Endodermal cell (in vitro differentiated cells): ENCODE data around the gene DDX4. TPM values are rescaled to one million over a fixed set of nuclear protein-coding genes. Genes with fewer than 3 reads are reported as not detected.

ENCODE experiments used
- DNase-seq: peaks from one replicate; pipeline ENCODE4 v3.0.0-alpha.2; 2017
- H3K27ac ChIP-seq: 2 replicates; pipeline ENCODE4 v1.5.1; 2013; ENCODE audit warnings: mild to moderate bottlenecking, low read depth, low read length, moderate library complexity
- H3K27me3 ChIP-seq: 2 replicates; pipeline ENCODE4 v1.6.1; 2013; ENCODE audit warnings: mild to moderate bottlenecking, low read length, moderate library complexity; ENCODE audit not compliant: insufficient read depth, control insufficient read depth, poor library complexity, severe bottlenecking
- H3K36me3 ChIP-seq: 2 replicates; pipeline ENCODE4 v1.7.0; 2013; ENCODE audit warnings: mild to moderate bottlenecking, low read length, moderate library complexity; ENCODE audit not compliant: control insufficient read depth, insufficient read depth
- H3K4me1 ChIP-seq: one replicate; pipeline ENCODE4 v1.7.0; 2013; ENCODE audit warnings: low read length; ENCODE audit not compliant: control insufficient read depth, insufficient read depth
- H3K4me3 ChIP-seq: 2 replicates; pipeline ENCODE4 v1.5.1; 2013; ENCODE audit warnings: mild to moderate bottlenecking, low read length, moderate library complexity
- H3K9ac ChIP-seq: 2 replicates; pipeline ENCODE4 v1.6.1; 2013; ENCODE audit warnings: mild to moderate bottlenecking, low read length, moderate library complexity; ENCODE audit not compliant: poor library complexity, severe bottlenecking; ENCODE audit errors: extremely low read depth
- H3K9me3 ChIP-seq: 2 replicates; pipeline ENCODE4 v1.6.1; 2013; ENCODE audit warnings: mild to moderate bottlenecking, low read length, moderate library complexity; ENCODE audit not compliant: control insufficient read depth
- H3K27ac Mint-ChIP-seq: 2 replicates; pipeline ENCODE4 v1.8.0; 2020; ENCODE audit warnings: mixed read lengths
- H3K27me3 Mint-ChIP-seq: 2 replicates; pipeline ENCODE4 v1.8.0; 2021; ENCODE audit warnings: mild to moderate bottlenecking, mixed read lengths; ENCODE audit not compliant: insufficient read depth
- H3K36me3 Mint-ChIP-seq: 2 replicates; pipeline ENCODE4 v1.8.0; 2020; ENCODE audit warnings: low read depth, mixed read lengths
- H3K4me1 Mint-ChIP-seq: 2 replicates; pipeline ENCODE4 v1.8.0; 2020; ENCODE audit warnings: mixed read lengths
- H3K4me3 Mint-ChIP-seq: 2 replicates; pipeline ENCODE4 v1.8.0; 2020; ENCODE audit warnings: mild to moderate bottlenecking, moderate library complexity, mixed read lengths
- H3K9me3 Mint-ChIP-seq: 2 replicates; pipeline ENCODE4 v1.8.0; 2020; ENCODE audit warnings: mild to moderate bottlenecking, mixed read lengths
- WGBS, 2 experiments: methylation state at CpG; one replicate each; pipeline versions ENCODE4 v1.1.5 to v1.1.7; 2013; ENCODE audit warnings: missing lambda C conversion rate in 2 of 2, mixed read lengths in 1 of 2; ENCODE audit not compliant: insufficient coverage in 1 of 2, insufficient read length in 1 of 2; 5-methylcytosine and 5-hydroxymethylcytosine counted together
- total RNA-seq, 2 donors: library from RNA; stranded (reverse); fragmentation: NEBNext Ultra II Directional in 1 of 2; extraction: Animal tissue kit (Norgen Biotek cat#: 25700) in 1 of 2; gene quantifications; 2 replicates in 1 of 2; 3 replicates in 1 of 2; pipeline ENCODE4 v1.2.1, GENCODE V29; 2021
- TF ChIP-seq, protein P1 (sequence below): fragments of 200-600 bp; sonication (generic); conservative IDR thresholded peaks from 2 replicates; pipeline ENCODE4 v1.5.0; 2021; ENCODE audit warnings: antibody characterized with exemption, mild to moderate bottlenecking

The DDX4 gene
- total RNA-seq, 2 donors from 2014 or later = not detected

- peaks cover 5% of the 10 kb centered on the region for H3K9me3 Mint-ChIP-seq
- 94 to 100% methylated on average over 1 of the region's 1 CpG for WGBS, 2 experiments
- H3K4me3 Mint-ChIP-seq = no peak overlapping the region
- no peak for DNase-seq
- Histone ChIP-seq H3K9me3 (no peaks in the 10 kb centered on the region), H3K9ac (no peak overlapping the region), H3K4me1 (no peaks in the 10 kb centered on the region), H3K27ac (no peak overlapping the region), H3K27me3 (no peaks in the 10 kb centered on the region), H3K4me3 (no peak overlapping the region), H3K36me3 (no peaks in the 10 kb centered on the region)
- no peaks in the 10 kb centered on the region for H3K4me1 Mint-ChIP-seq
- TF ChIP-seq, protein P1, sequence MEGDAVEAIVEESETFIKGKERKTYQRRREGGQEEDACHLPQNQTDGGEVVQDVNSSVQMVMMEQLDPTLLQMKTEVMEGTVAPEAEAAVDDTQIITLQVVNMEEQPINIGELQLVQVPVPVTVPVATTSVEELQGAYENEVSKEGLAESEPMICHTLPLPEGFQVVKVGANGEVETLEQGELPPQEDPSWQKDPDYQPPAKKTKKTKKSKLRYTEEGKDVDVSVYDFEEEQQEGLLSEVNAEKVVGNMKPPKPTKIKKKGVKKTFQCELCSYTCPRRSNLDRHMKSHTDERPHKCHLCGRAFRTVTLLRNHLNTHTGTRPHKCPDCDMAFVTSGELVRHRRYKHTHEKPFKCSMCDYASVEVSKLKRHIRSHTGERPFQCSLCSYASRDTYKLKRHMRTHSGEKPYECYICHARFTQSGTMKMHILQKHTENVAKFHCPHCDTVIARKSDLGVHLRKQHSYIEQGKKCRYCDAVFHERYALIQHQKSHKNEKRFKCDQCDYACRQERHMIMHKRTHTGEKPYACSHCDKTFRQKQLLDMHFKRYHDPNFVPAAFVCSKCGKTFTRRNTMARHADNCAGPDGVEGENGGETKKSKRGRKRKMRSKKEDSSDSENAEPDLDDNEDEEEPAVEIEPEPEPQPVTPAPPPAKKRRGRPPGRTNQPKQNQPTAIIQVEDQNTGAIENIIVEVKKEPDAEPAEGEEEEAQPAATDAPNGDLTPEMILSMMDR = no peak
- no peak overlapping the region for H3K27ac Mint-ChIP-seq
- H3K36me3 Mint-ChIP-seq = no peaks in the 10 kb centered on the region
- no peaks in the 10 kb centered on the region for H3K27me3 Mint-ChIP-seq
Measured at GRCh38 chr5:55847837-55848236, 110.0 kb downstream of the DDX4 start.

GRCh38 chr5:55848783-55849182, 110.9 kb downstream of the DDX4 start:
- no peak overlapping the region for H3K27ac Mint-ChIP-seq
- Histone ChIP-seq H3K27me3 (no peaks in the 10 kb centered on the region), H3K9me3 (no peaks in the 10 kb centered on the region), H3K4me3 (no peak overlapping the region), H3K36me3 (no peaks in the 10 kb centered on the region), H3K27ac (no peak overlapping the region), H3K9ac (no peak overlapping the region), H3K4me1 (no peaks in the 10 kb centered on the region)
- no peak overlapping the region for H3K4me3 Mint-ChIP-seq
- 91 to 100% methylated on average over 1 to 2 of the region's 2 CpGs for WGBS, 2 experiments
- no peaks in the 10 kb centered on the region for H3K4me1 Mint-ChIP-seq
- TF ChIP-seq, protein P1 = no peak
- no peak for DNase-seq
- no peaks in the 10 kb centered on the region for H3K27me3 Mint-ChIP-seq
- peaks cover 5% of the 10 kb centered on the region for H3K9me3 Mint-ChIP-seq
- H3K36me3 Mint-ChIP-seq = no peaks in the 10 kb centered on the region

GRCh38 chr5:55850839-55851674, 113.2 kb downstream of the DDX4 start, which contains the start of gene IL31RA:
IL31RA (plus strand) TSS chr5:55851357; CDS start chr5:55851571, 214 bp downstream.
- Histone ChIP-seq H3K36me3 (no peaks in the 10 kb centered on the region), H3K27ac (no peak within 1 kb of the TSS), H3K9ac (no peak within 1 kb of the TSS), H3K4me3 (no peak within 1 kb of the TSS), H3K4me1 (no peaks in the 10 kb centered on the region), H3K9me3 (no peaks in the 10 kb centered on the region), H3K27me3 (no peaks in the 10 kb centered on the region)
- Mint-ChIP-seq H3K9me3 (no peaks in the 10 kb centered on the region), H3K27ac (no peak within 1 kb of the TSS), H3K36me3 (no peaks in the 10 kb centered on the region), H3K4me3 (no peak within 1 kb of the TSS), H3K27me3 (no peaks in the 10 kb centered on the region), H3K4me1 (no peaks in the 10 kb centered on the region)
- TF ChIP-seq, protein P1 = no peak
- DNase-seq = no peak
- WGBS, 2 experiments = 91 to 93% methylated on average over 4 to 10 of the region's 10 CpGs
